Measurements from ENCODE around the gene SHB.

DNA sequence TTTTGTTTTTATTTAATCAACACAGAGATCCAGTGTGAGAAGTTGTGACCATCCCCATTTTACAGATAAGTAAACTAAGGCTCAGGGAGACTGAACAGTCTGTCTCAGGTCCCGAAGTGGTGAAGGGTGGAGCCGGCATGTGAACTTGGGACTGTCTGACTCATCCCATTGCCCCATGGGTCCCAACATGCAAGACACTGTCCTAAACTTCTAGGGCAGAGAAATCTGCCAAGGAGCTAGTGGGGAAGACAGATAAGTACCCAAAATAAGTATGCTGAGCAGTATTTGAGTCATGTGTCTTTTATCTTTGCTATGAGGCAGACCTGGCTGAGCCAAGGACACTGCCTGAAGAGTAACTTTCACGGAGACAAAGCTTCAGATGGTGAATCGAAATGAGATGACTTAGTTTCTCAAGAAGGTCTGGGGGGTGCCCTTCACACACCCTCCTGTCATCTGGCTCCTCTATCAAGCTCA lies 100.8 kb downstream of the SHB start:
- TF ChIP-seq, protein P1, sequence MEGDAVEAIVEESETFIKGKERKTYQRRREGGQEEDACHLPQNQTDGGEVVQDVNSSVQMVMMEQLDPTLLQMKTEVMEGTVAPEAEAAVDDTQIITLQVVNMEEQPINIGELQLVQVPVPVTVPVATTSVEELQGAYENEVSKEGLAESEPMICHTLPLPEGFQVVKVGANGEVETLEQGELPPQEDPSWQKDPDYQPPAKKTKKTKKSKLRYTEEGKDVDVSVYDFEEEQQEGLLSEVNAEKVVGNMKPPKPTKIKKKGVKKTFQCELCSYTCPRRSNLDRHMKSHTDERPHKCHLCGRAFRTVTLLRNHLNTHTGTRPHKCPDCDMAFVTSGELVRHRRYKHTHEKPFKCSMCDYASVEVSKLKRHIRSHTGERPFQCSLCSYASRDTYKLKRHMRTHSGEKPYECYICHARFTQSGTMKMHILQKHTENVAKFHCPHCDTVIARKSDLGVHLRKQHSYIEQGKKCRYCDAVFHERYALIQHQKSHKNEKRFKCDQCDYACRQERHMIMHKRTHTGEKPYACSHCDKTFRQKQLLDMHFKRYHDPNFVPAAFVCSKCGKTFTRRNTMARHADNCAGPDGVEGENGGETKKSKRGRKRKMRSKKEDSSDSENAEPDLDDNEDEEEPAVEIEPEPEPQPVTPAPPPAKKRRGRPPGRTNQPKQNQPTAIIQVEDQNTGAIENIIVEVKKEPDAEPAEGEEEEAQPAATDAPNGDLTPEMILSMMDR (conservative IDR thresholded peaks at IDR 0.05; ENCODE audit: low read depth, low read length) = no peak
- TF ChIP-seq EZH2 (IDR thresholded peaks at IDR 0.05; ENCODE audit: borderline replicate concordance, low read depth, low read length, poor library complexity, severe bottlenecking) = no peak

Measured in A673 (cell line).